CD4-positive, CD25-positive, alpha-beta regulatory T cell (primary cell): ENCODE data around the gene HPSE. TPM values are rescaled to one million over a fixed set of nuclear protein-coding genes. Genes with fewer than 3 reads are reported as not detected.

Experiments
- ATAC-seq, 2 donors: fragments of 150-1000 bp; cut with Tn5 transposase; one replicate each; pipeline ENCODE4 v1.10.0; 2021; ENCODE audit warnings: low read depth in 2 of 2, moderate number of reproducible peaks in 2 of 2, moderate library complexity in 1 of 2
- DNase-seq, 3 donors: peaks; one replicate each; pipeline versions ENCODE4 v3.0.0 to v3.0.0-alpha.2; 2012 to 2022; ENCODE audit warnings: mixed read lengths in 1 of 3
- H3K27ac ChIP-seq: one replicate; pipeline ENCODE4 v1.7.0; 2013; ENCODE audit warnings: mild to moderate bottlenecking, low read length; ENCODE audit not compliant: insufficient read depth, poor library complexity, severe bottlenecking
- H3K27me3 ChIP-seq: one replicate; pipeline ENCODE4 v1.7.0; 2013; ENCODE audit warnings: low read length; ENCODE audit not compliant: control insufficient read depth, insufficient read depth
- H3K36me3 ChIP-seq: one replicate; pipeline ENCODE4 v1.7.0; 2013; ENCODE audit warnings: mild to moderate bottlenecking, low read length, moderate library complexity; ENCODE audit not compliant: control insufficient read depth, insufficient read depth
- H3K4me1 ChIP-seq: 2 replicates; pipeline ENCODE4 v1.7.0; 2013; ENCODE audit warnings: mild to moderate bottlenecking, low read length; ENCODE audit not compliant: insufficient read depth, control insufficient read depth, poor library complexity, severe bottlenecking
- H3K4me3 ChIP-seq: one replicate; pipeline ENCODE4 v1.7.0; 2013; ENCODE audit warnings: low read depth, mild to moderate bottlenecking, low read length, moderate library complexity
- H3K9me3 ChIP-seq, 2 experiments: 1 replicate in 1 of 2; 2 replicates in 1 of 2; pipeline ENCODE4 v1.7.0; 2013; ENCODE audit warnings: low read length in 2 of 2, mild to moderate bottlenecking in 1 of 2, moderate library complexity in 1 of 2; ENCODE audit not compliant: control insufficient read depth in 2 of 2
- H3K27ac Mint-ChIP-seq, 3 donors: one replicate each; pipeline ENCODE4 v1.8.0; 2020 to 2022; ENCODE audit warnings: mild to moderate bottlenecking in 3 of 3, mixed read lengths in 3 of 3, moderate library complexity in 2 of 3
- H3K27me3 Mint-ChIP-seq: one replicate; pipeline ENCODE4 v1.8.0; 2022; ENCODE audit warnings: mild to moderate bottlenecking, mixed read lengths
- H3K36me3 Mint-ChIP-seq: one replicate; pipeline ENCODE4 v1.8.0; 2020; ENCODE audit warnings: mixed read lengths
- H3K4me1 Mint-ChIP-seq, 4 donors: one replicate each; pipeline ENCODE4 v1.8.0; 2020 to 2022; ENCODE audit warnings: mixed read lengths in 4 of 4, mild to moderate bottlenecking in 1 of 4
- H3K4me3 Mint-ChIP-seq, 4 donors: one replicate each; pipeline ENCODE4 v1.8.0; 2020 to 2022; ENCODE audit warnings: mild to moderate bottlenecking in 4 of 4, mixed read lengths in 4 of 4, moderate library complexity in 3 of 4
- H3K9me3 Mint-ChIP-seq, 7 donors: one replicate each; pipeline ENCODE4 v1.8.0; 2020 to 2022; ENCODE audit warnings: mixed read lengths in 7 of 7, mild to moderate bottlenecking in 3 of 7, moderate library complexity in 2 of 7
- polyA plus RNA-seq, 4 donors: library from polyadenylated mRNA; unstranded; fragments of 300-500 nt; fragmentation: Illumina TruSeq; gene quantifications; one replicate each; pipeline ENCODE4 v1.2.3, GENCODE V29; 2021
- total RNA-seq: library from RNA; stranded (reverse); gene quantifications from one replicate; pipeline ENCODE4 v1.2.3, GENCODE V29; 2022

HPSE gene
- total and polyA plus RNA-seq, 5 donors from 2014 or later, result 8.3 to 14.0 (median 9.7) TPM

DNA sequence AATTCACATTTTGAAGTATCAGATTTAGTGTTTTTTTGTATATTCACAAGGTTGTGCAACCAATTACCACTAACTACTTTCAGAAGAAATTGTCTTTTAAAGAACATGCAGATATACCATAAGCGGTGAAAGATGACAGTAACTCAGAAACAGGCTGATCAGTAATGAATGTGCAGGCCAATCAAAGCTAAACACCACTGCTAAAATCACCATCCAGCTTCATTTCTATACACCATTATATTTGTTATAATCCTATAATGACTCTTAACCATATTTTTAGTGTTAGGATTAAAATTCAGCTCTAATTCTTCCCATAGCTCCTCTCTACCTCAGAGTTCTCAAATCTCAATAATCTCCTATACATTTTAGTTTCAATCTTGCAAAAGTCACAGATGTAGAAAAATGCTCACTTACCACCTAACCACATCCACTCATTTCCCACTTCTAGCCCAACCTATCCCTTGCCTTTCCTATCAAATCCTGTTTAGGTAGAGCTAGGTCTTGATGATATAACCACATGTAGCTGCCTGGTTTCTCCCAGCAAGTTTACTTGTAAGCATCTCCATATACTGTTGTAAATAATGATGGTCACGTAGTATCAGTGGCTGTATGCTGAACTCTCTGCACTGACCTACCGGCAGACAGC lies 66.7 kb downstream of the HPSE start:
- Histone ChIP-seq H3K4me3 (no peak overlapping the region), H3K4me1 (peaks cover 5% of the 10 kb centered on the region), H3K27me3 (no peaks in the 10 kb centered on the region), H3K27ac (no peak overlapping the region), H3K36me3 (peaks cover 9% of the 10 kb centered on the region), H3K9me3 (no peaks in the 10 kb centered on the region)
- ATAC-seq, result no peak
- DNase-seq, result no peak
- Mint-ChIP-seq H3K27me3 (peaks cover 5% of the 10 kb centered on the region), H3K27ac (no peak overlapping the region), H3K4me3 (no peak overlapping the region), H3K36me3 (peaks cover 36% of the 10 kb centered on the region), H3K9me3 (no peaks in the 10 kb centered on the region), H3K4me1 (peaks cover 2 to 6% (median 4%) of the 10 kb centered on the region in 4 donors)

DNA sequence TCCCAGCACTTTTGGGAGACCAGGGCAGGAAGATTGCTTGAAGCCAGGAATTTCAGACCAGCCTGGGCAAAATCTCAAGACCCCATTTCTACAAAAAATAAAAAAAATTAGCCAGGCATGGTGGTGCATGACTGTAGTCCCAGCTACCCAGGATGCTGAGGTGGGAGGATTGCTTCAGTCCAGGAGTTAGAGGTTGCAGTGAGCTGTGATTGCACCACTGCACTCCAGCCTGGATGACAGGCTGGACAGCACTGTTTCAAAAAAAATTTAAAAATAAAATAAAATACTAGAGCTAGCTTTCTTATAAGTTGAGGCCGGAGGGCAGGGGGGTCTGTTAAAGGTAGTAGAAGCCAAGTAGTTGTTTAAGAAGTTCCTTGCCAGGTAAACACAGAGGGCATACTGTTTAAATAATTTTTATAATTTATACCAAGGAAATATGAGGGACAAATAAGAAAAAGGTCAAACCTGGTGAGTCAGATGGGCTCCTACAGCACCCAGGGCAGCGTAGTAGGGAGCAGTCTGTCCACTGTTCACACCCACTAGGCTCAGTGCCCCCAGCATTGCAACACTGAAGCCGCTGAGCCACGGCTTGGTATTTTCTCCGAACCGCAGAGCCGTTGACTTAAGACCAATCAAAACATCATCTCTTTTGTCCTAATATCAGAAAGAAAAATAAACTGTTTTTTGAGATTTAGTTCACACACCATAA lies 67.4 kb downstream of the HPSE start:
- Histone ChIP-seq H3K4me3 (no peak overlapping the region), H3K27me3 (no peaks in the 10 kb centered on the region), H3K36me3 (peaks cover 9% of the 10 kb centered on the region), H3K9me3 (no peaks in the 10 kb centered on the region), H3K27ac (no peak overlapping the region), H3K4me1 (peaks cover 5% of the 10 kb centered on the region)
- Mint-ChIP-seq H3K4me1 (peaks cover 2 to 6% (median 4%) of the 10 kb centered on the region in 4 donors), H3K27me3 (peaks cover 5% of the 10 kb centered on the region), H3K36me3 (peaks cover 34% of the 10 kb centered on the region), H3K9me3 (no peaks in the 10 kb centered on the region), H3K4me3 (no peak overlapping the region), H3K27ac (no peak overlapping the region)
- no peak for ATAC-seq
- DNase-seq, result no peak

- Mint-ChIP-seq H3K36me3 (peaks cover 38% of the 10 kb centered on the region), H3K27ac (no peak overlapping the region), H3K4me1 (peaks cover 2 to 6% (median 4%) of the 10 kb centered on the region in 4 donors), H3K4me3 (peak overlapping the region in 1 of 4 donors; percentile 73), H3K9me3 (no peaks in the 10 kb centered on the region), H3K27me3 (peaks cover 5% of the 10 kb centered on the region)
- Histone ChIP-seq H3K9me3 (no peaks in the 10 kb centered on the region), H3K27ac (no peak overlapping the region), H3K4me3 (no peak overlapping the region), H3K27me3 (no peaks in the 10 kb centered on the region), H3K36me3 (peaks cover 9% of the 10 kb centered on the region), H3K4me1 (peaks cover 5% of the 10 kb centered on the region)
- ATAC-seq (peak; percentile 73 to 75), DNase-seq (peak in 2 of 3 donors; percentile 46 to 69)
Observed at GRCh38 chr4:83266689-83267088, 68.0 kb downstream of the HPSE start.

DNA sequence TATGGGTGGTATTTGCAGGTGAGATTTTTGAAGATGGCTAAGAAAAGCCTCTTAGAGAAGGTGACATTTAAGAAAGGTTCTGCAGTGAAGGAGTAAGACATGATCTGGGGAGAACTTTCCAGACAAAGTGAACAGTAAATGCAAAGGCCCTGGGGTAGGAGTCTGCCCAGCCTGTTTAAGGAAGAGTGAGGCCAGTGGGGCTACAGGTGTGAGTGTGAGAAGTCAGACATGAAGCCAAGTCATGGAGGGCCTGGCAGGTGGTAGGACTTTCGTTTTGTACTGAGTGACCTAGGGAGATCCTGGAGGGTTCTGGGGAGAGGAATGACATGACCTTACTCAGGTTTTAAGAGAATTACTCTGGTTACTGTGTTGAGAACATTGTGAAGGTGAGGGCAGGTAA lies 71.5 kb downstream of the HPSE start:
- H3K4me1 Mint-ChIP-seq, result peaks cover 5 to 11% (median 8%) of the 10 kb centered on the region in 4 donors
- H3K9me3 Mint-ChIP-seq, result no peaks in the 10 kb centered on the region
- Histone ChIP-seq H3K27me3 (no peaks in the 10 kb centered on the region), H3K36me3 (peaks cover 2% of the 10 kb centered on the region), H3K4me3 (no peak overlapping the region), H3K9me3 (no peaks in the 10 kb centered on the region), H3K27ac (no peak overlapping the region), H3K4me1 (peaks cover 9% of the 10 kb centered on the region)
- DNase-seq (no peak), ATAC-seq (no peak)
- peaks cover 25% of the 10 kb centered on the region for H3K36me3 Mint-ChIP-seq
- H3K4me3 Mint-ChIP-seq, result no peak overlapping the region
- H3K27ac Mint-ChIP-seq, result no peak overlapping the region
- H3K27me3 Mint-ChIP-seq, result no peaks in the 10 kb centered on the region

GRCh38 chr4:83262682-83263081 lies 72.0 kb downstream of the HPSE start:
- no peak overlapping the region for H3K4me3 ChIP-seq
- H3K9me3 Mint-ChIP-seq, result no peaks in the 10 kb centered on the region
- peaks cover 2% of the 10 kb centered on the region for H3K36me3 ChIP-seq
- DNase-seq (no peak), ATAC-seq (no peak)
- H3K27me3 Mint-ChIP-seq, result no peaks in the 10 kb centered on the region
- H3K27ac ChIP-seq, result no peak overlapping the region
- peaks cover 29% of the 10 kb centered on the region for H3K36me3 Mint-ChIP-seq
- no peak overlapping the region for H3K4me3 Mint-ChIP-seq
- H3K9me3 ChIP-seq, result no peaks in the 10 kb centered on the region
- no peaks in the 10 kb centered on the region for H3K27me3 ChIP-seq
- no peak overlapping the region for H3K27ac Mint-ChIP-seq
- peaks cover 5 to 11% (median 8%) of the 10 kb centered on the region in 4 donors for H3K4me1 Mint-ChIP-seq
- peaks cover 9% of the 10 kb centered on the region for H3K4me1 ChIP-seq

DNA sequence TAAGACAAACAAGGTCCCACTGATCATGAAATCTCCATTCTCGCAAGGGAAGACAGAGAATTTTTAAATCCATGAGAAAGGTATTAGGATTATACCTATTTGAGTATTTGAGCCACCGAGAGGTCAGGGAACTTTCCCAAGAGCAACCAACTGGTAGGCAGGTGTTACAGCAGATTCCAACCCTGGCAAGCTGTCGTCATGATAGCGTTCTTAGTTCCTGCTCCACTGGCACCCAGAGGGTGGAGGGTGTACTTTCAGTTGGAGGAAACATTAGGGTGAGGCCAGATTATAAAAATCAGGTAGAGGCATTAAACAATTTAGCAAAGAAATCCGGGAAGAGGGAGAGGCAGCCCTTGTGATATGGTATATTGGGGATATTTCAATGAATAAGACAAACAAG lies 73.3 kb downstream of the HPSE start:
- Histone ChIP-seq H3K36me3 (peaks cover 2% of the 10 kb centered on the region), H3K27ac (no peak overlapping the region), H3K4me1 (peaks cover 4% of the 10 kb centered on the region), H3K4me3 (no peak overlapping the region), H3K9me3 (no peaks in the 10 kb centered on the region), H3K27me3 (no peaks in the 10 kb centered on the region)
- ATAC-seq (no peak), DNase-seq (no peak)
- Mint-ChIP-seq H3K4me3 (no peak overlapping the region), H3K27me3 (no peaks in the 10 kb centered on the region), H3K27ac (no peak overlapping the region), H3K9me3 (no peaks in the 10 kb centered on the region), H3K36me3 (peaks cover 32% of the 10 kb centered on the region), H3K4me1 (peaks cover 0 to 9% (median 3%) of the 10 kb centered on the region in 4 donors)

- peaks cover 0 to 9% (median 3%) of the 10 kb centered on the region in 4 donors for H3K4me1 Mint-ChIP-seq
- no peaks in the 10 kb centered on the region for H3K9me3 Mint-ChIP-seq
- ATAC-seq (no peak), DNase-seq (no peak)
- Histone ChIP-seq H3K36me3 (peaks cover 2% of the 10 kb centered on the region), H3K9me3 (no peaks in the 10 kb centered on the region), H3K4me1 (peaks cover 4% of the 10 kb centered on the region), H3K27ac (no peak overlapping the region), H3K27me3 (no peaks in the 10 kb centered on the region), H3K4me3 (no peak overlapping the region)
- peaks cover 27% of the 10 kb centered on the region for H3K36me3 Mint-ChIP-seq
- H3K4me3 Mint-ChIP-seq, result no peak overlapping the region
- H3K27me3 Mint-ChIP-seq, result no peaks in the 10 kb centered on the region
- H3K27ac Mint-ChIP-seq, result no peak overlapping the region
Observed at GRCh38 chr4:83259586-83259985, 75.1 kb downstream of the HPSE start.

DNA sequence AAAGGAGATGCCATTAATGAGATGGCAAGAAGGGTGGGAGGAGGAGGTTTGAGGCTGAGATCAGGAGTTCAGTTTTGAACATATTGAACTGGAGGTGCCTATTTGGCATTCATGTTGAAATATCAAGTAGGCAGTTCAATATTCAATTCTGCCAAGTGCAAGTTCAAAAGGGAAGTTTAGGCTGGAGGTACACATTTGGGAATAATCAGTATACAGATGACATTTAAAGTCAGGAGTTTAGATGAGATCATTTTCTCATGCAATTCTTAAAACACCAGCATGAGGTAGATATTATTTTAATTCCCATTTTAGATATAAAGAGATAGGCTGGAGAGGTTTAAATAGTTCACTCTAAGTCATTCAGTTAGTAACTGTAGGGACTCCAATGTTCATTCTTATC lies 76.2 kb downstream of the HPSE start:
- peaks cover 27% of the 10 kb centered on the region for H3K36me3 Mint-ChIP-seq
- peaks cover 4% of the 10 kb centered on the region for H3K4me1 ChIP-seq
- H3K4me3 Mint-ChIP-seq, result no peak overlapping the region
- no peaks in the 10 kb centered on the region for H3K27me3 Mint-ChIP-seq
- no peaks in the 10 kb centered on the region for H3K36me3 ChIP-seq
- no peaks in the 10 kb centered on the region for H3K9me3 Mint-ChIP-seq
- no peak for DNase-seq
- H3K27ac ChIP-seq, result no peak overlapping the region
- H3K4me3 ChIP-seq, result no peak overlapping the region
- H3K4me1 Mint-ChIP-seq, result peaks cover 0 to 9% (median 3%) of the 10 kb centered on the region in 4 donors
- H3K9me3 ChIP-seq, result no peaks in the 10 kb centered on the region
- no peak for ATAC-seq
- no peaks in the 10 kb centered on the region for H3K27me3 ChIP-seq
- no peak overlapping the region for H3K27ac Mint-ChIP-seq
